Glomerular visceral epithelial cell (primary cell): ENCODE data around the gene EIPR1.

Source experiments
- DNase-seq: peaks from one replicate; pipeline ENCODE4 v3.0.0-alpha.2; 2016; ENCODE audit errors: extremely low spot score

EIPR1 gene

GRCh38 chr2:3267869-3268704 lies 109.5 kb downstream of the EIPR1 start:
- DNase-seq = no peak

GRCh38 chr2:3266925-3267867 lies 110.4 kb downstream of the EIPR1 start:
- no peak for DNase-seq

- DNase-seq = no peak
These were observed 111.4 kb downstream of the EIPR1 start for GRCh38 chr2:3265981-3266924.

- DNase-seq = no peak
These were observed 112.1 kb downstream of the EIPR1 start for GRCh38 chr2:3265471-3265870.

GRCh38 chr2:3264010-3264744 lies 113.4 kb downstream of the EIPR1 start:
- DNase-seq = no peak

- DNase-seq = no peak
These were observed 114.1 kb downstream of the EIPR1 start for GRCh38 chr2:3263487-3263886.

GRCh38 chr2:3262437-3263388 lies 114.9 kb downstream of the EIPR1 start:
- DNase-seq = no peak

GRCh38 chr2:3261511-3261910 lies 116.1 kb downstream of the EIPR1 start:
- DNase-seq = no peak

GRCh38 chr2:3260959-3261358 lies 116.7 kb downstream of the EIPR1 start:
- no peak for DNase-seq

- no peak for DNase-seq
These were observed 119.8 kb downstream of the EIPR1 start for GRCh38 chr2:3257826-3258225.

- peak; percentile 30 for DNase-seq
These were observed 120.5 kb downstream of the EIPR1 start for GRCh38 chr2:3257166-3257565.

GRCh38 chr2:3256605-3257004 lies 121.0 kb downstream of the EIPR1 start:
- DNase-seq = no peak

GRCh38 chr2:3256157-3256556 lies 121.5 kb downstream of the EIPR1 start:
- DNase-seq = no peak

- peak; percentile 16 for DNase-seq
These were observed 123.1 kb downstream of the EIPR1 start for GRCh38 chr2:3254442-3254941.

GRCh38 chr2:3253913-3254441 lies 123.6 kb downstream of the EIPR1 start:
- DNase-seq = no peak

- no peak for DNase-seq
These were observed 125.7 kb downstream of the EIPR1 start for GRCh38 chr2:3251946-3252345.

GRCh38 chr2:3249476-3249962 lies 128.1 kb downstream of the EIPR1 start:
- no peak for DNase-seq

GRCh38 chr2:3248754-3249475 lies 128.7 kb downstream of the EIPR1 start:
- DNase-seq = no peak
